PC-9 (cell line): ENCODE data around the gene CPNE4. TPM values are rescaled to one million over a fixed set of nuclear protein-coding genes. Genes with fewer than 3 reads are reported as not detected.

Experiments used
- BruUV-seq: library from RNA; stranded (reverse); fragments of 400-500 nt; replicated peaks from 2 replicates; lab custom pipeline; 2021; lab: Mats Ljungman, UMichigan
- CTCF ChIA-PET: fragments of 300-600 bp; sonication (Branson Sonifier 250); formaldehyde crosslinking; loops from one replicate; lab custom pipeline; 2022; ENCODE audit warnings: antibody characterized with exemption; lab: Charles Lee
- POLR2A ChIA-PET: fragments of 300-600 bp; sonication (Branson Sonifier 250); formaldehyde crosslinking; loops from one replicate; lab custom pipeline; 2022; ENCODE audit warnings: antibody characterized with exemption; ENCODE audit not compliant: unreplicated experiment; lab: Charles Lee
- DNase-seq, 2 experiments: peaks; one replicate each; pipeline versions ENCODE4 v3.0.0 to v3.0.0-alpha.2; 2015 to 2022; ENCODE audit warnings: mixed read lengths in 1 of 2
- H2AFZ ChIP-seq: fragments of 200-600 bp; sonication (generic); 2 replicates; pipeline ENCODE4 v1.8.1; 2017; ENCODE audit warnings: antibody characterized with exemption
- H3F3A ChIP-seq: fragments of 200-600 bp; sonication (generic); 2 replicates; pipeline ENCODE4 v1.8.1; 2017; ENCODE audit warnings: antibody characterized with exemption, mild to moderate bottlenecking, low read depth; ENCODE audit not compliant: insufficient read depth
- H3K27ac ChIP-seq: fragments of 200-600 bp; sonication (generic); 2 replicates; pipeline ENCODE4 v1.6.1; 2016; ENCODE audit warnings: mixed run types
- H3K27me3 ChIP-seq: fragments of 200-600 bp; sonication (generic); 2 replicates; pipeline ENCODE4 v1.6.1; 2016; ENCODE audit warnings: low read depth, mixed run types; ENCODE audit not compliant: insufficient read depth
- H3K36me3 ChIP-seq: fragments of 200-600 bp; sonication (generic); 2 replicates; pipeline ENCODE4 v1.6.1; 2016; ENCODE audit warnings: low read depth, mixed run types
- H3K4me1 ChIP-seq: fragments of 200-600 bp; sonication (generic); replicated peaks from 2 replicates; pipeline ENCODE4 v1.6.1; 2016; ENCODE audit warnings: mixed run types; ENCODE audit not compliant: insufficient read depth
- H3K4me2 ChIP-seq: fragments of 200-600 bp; sonication (generic); 2 replicates; pipeline ENCODE4 v1.6.1; 2017; ENCODE audit warnings: mixed run types
- H3K4me3 ChIP-seq: fragments of 200-600 bp; sonication (generic); 2 replicates; pipeline ENCODE4 v1.6.1; 2016; ENCODE audit warnings: mixed run types
- H3K79me2 ChIP-seq: fragments of 200-600 bp; sonication (generic); 2 replicates; pipeline ENCODE4 v1.6.1; 2017; ENCODE audit warnings: low read depth, mixed run types
- H3K9me2 ChIP-seq: fragments of 200-600 bp; sonication (generic); 2 replicates; pipeline ENCODE4 v1.8.1; 2017; ENCODE audit warnings: mild to moderate bottlenecking; ENCODE audit not compliant: insufficient read depth
- H3K9me3 ChIP-seq: fragments of 200-600 bp; sonication (generic); 2 replicates; pipeline ENCODE4 v1.8.1; 2016; ENCODE audit warnings: low read depth; ENCODE audit not compliant: insufficient read depth
- H4K20me1 ChIP-seq: fragments of 200-600 bp; sonication (generic); 2 replicates; pipeline ENCODE4 v1.8.1; 2017; ENCODE audit not compliant: insufficient read depth
- EZH2 ChIP-seq: fragments of 200-600 bp; sonication (generic); IDR thresholded peaks from 2 replicates; pipeline ENCODE4 v1.8.0; 2017; ENCODE audit warnings: antibody characterized with exemption, low read depth
- intact Hi-C: fragments of 100-400 bp; cut with micrococcal nuclease; formaldehyde crosslinking; loops from one replicate; pipeline ENCODE4 v1.10.0; 2022; ENCODE audit not compliant: unreplicated experiment
- total RNA-seq: library from RNA; stranded (reverse); gene quantifications from 2 replicates; pipeline ENCODE4 v1.2.3, GENCODE V29; 2021
- TF ChIP-seq, protein P1 (sequence below): fragments of 200-600 bp; sonication (generic); conservative IDR thresholded peaks from 2 replicates; pipeline ENCODE4 v1.6.1; 2017; ENCODE audit warnings: mixed run types, antibody characterized with exemption, mild to moderate bottlenecking, moderate library complexity

CPNE4 gene
- total RNA-seq, 1 experiment from 2014 or later: 0.22 TPM

DNA sequence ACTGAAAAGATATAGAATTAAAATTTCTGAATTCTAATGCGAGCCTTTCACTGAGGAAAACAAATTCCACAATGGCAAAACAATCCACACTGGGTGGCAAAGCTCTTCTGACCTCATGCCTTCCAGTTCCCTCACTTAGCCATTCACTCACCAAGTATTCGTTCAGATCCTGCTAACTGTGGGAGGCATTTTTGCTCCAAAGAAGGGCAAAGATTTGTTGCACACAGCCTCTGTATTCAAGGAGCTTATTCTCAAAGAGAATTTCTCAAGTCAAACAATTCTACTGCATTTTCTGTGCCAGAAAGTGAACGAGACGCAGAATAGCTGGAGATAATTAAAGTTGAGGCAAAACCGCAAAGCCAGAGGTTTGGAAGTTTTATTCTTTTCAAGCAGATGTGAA is 77.3 kb downstream of the CPNE4 start:
- CTCF ChIA-PET: interaction anchor here (0.6 kb wide), 1 partner anchor 848 kb away, joined by 3 read pairs; no protein-coding TSS in a partner anchor
- TF ChIP-seq EZH2: no peak
- TF ChIP-seq, protein P1, sequence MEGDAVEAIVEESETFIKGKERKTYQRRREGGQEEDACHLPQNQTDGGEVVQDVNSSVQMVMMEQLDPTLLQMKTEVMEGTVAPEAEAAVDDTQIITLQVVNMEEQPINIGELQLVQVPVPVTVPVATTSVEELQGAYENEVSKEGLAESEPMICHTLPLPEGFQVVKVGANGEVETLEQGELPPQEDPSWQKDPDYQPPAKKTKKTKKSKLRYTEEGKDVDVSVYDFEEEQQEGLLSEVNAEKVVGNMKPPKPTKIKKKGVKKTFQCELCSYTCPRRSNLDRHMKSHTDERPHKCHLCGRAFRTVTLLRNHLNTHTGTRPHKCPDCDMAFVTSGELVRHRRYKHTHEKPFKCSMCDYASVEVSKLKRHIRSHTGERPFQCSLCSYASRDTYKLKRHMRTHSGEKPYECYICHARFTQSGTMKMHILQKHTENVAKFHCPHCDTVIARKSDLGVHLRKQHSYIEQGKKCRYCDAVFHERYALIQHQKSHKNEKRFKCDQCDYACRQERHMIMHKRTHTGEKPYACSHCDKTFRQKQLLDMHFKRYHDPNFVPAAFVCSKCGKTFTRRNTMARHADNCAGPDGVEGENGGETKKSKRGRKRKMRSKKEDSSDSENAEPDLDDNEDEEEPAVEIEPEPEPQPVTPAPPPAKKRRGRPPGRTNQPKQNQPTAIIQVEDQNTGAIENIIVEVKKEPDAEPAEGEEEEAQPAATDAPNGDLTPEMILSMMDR: no peak
- Histone ChIP-seq H3K79me2 (no peaks in the 10 kb centered on the region), H3K27ac (no peak overlapping the region), H3F3A (peaks cover 5% of the 10 kb centered on the region; the same call in 1 of the 2 replicates), H3K9me2 (no peaks in the 10 kb centered on the region; the same call in 1 of the 2 replicates), H2AFZ (no peak overlapping the region), H3K4me2 (no peak overlapping the region), H3K36me3 (no peaks in the 10 kb centered on the region), H3K27me3 (no peaks in the 10 kb centered on the region), H3K9me3 (no peaks in the 10 kb centered on the region), H3K4me3 (no peak overlapping the region), H3K4me1 (peaks cover 31% of the 10 kb centered on the region), H4K20me1 (no peaks in the 10 kb centered on the region)
- BruUV-seq: no TSS peak
- POLR2A ChIA-PET: no interaction called here
- intact Hi-C loops: no loop called here
- DNase-seq: no peak

DNA sequence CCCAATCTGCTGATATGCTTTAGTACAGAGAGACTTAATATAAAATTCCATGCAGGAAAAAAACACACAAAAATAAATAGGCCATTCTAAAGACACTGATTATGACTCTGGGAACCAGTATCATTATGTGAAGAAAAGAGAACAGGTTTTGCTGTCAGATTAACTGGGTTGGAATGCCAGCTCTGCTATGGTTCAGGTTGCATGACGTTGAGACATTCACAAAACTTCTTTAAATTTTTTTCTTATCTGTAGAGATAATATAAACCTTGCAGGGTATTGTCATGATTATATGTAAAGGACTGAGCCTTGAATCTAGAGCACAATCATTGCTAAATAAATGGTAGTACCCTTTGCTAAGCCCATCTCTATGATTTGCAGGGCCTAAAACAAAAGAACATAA is 86.0 kb downstream of the CPNE4 start:
- no peaks in the 10 kb centered on the region for H3K36me3 ChIP-seq
- no peaks in the 10 kb centered on the region for H3K4me1 ChIP-seq
- no peak overlapping the region for H3K4me3 ChIP-seq
- ChIA-PET CTCF (no interaction called here), POLR2A (no interaction called here)
- H2AFZ ChIP-seq: no peak overlapping the region
- no peaks in the 10 kb centered on the region for H3K79me2 ChIP-seq
- no peaks in the 10 kb centered on the region for H3K9me2 ChIP-seq
- H3K9me3 ChIP-seq: no peaks in the 10 kb centered on the region
- no peak overlapping the region for H3K4me2 ChIP-seq
- TF ChIP-seq EZH2: no peak
- TF ChIP-seq, protein P1: no peak
- no TSS peak for BruUV-seq
- H3K27me3 ChIP-seq: no peaks in the 10 kb centered on the region
- H3F3A ChIP-seq: no peaks in the 10 kb centered on the region
- intact Hi-C loops: no loop called here
- no peak for DNase-seq
- no peaks in the 10 kb centered on the region for H4K20me1 ChIP-seq
- H3K27ac ChIP-seq: no peak overlapping the region

DNA sequence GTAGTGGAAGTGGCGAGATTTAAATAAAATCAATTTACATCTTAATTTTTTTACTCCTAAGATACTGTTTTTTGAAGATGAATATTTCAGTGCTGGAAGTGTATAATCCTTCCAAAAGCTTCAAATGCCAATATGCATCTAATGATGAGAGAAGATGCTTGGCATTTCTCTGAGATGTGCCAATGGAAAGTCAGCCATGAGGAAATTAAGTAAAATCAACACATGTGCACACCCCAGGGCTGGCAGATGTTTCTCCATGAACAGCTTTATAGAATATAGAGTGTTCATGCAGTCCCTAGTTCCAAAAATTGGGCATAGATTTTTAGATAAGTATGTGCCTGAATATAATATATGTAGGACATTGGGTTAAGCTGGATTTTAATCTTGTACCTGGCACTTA is 90.1 kb downstream of the CPNE4 start:
- Histone ChIP-seq H3K4me1 (no peaks in the 10 kb centered on the region), H3K36me3 (no peaks in the 10 kb centered on the region), H3F3A (no peaks in the 10 kb centered on the region), H3K4me3 (no peak overlapping the region), H3K9me3 (no peaks in the 10 kb centered on the region), H3K27ac (no peak overlapping the region), H2AFZ (no peak overlapping the region), H3K79me2 (no peaks in the 10 kb centered on the region), H3K4me2 (no peak overlapping the region), H3K27me3 (no peaks in the 10 kb centered on the region), H4K20me1 (no peaks in the 10 kb centered on the region; the same call in 1 of the 2 replicates), H3K9me2 (no peaks in the 10 kb centered on the region)
- no peak for TF ChIP-seq EZH2
- TF ChIP-seq, protein P1: no peak
- intact Hi-C loops: no loop called here
- no TSS peak for BruUV-seq
- ChIA-PET POLR2A (no interaction called here), CTCF (no interaction called here)
- no peak for DNase-seq
